ENCODE results near the gene SYT5.

DNA sequence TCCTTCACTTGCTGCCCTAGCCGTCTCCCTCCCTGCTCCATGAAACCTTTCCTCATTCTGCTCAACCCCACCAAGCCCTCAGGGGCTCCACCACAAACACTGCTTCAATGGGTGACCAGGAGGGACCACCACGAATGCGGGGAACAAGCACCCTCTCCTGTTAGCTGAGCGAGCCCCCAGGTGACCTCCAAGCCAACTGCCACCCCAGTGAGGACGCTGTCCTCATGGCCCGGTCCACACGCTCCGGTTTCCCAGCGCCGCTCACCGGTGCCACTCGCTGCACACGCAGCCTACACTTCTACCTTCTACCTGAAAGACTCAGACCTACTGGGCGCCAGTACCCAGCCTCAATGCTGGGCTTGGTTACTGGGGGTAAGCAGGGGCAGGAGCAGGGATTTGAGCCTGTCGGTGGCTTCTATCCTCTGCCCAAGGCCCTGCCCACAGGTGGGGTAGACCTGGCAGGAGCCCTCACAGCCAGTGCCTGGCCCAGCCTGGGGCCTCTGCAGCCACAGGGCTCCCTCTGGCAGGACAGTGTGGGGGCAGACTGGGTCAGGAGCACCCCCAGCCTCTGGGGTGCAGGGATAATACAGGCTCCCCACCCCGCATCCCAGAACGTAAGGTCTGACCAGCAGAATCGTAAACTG, 49.2 kb upstream of the SYT5 start:
- TF ChIP-seq, protein P1, sequence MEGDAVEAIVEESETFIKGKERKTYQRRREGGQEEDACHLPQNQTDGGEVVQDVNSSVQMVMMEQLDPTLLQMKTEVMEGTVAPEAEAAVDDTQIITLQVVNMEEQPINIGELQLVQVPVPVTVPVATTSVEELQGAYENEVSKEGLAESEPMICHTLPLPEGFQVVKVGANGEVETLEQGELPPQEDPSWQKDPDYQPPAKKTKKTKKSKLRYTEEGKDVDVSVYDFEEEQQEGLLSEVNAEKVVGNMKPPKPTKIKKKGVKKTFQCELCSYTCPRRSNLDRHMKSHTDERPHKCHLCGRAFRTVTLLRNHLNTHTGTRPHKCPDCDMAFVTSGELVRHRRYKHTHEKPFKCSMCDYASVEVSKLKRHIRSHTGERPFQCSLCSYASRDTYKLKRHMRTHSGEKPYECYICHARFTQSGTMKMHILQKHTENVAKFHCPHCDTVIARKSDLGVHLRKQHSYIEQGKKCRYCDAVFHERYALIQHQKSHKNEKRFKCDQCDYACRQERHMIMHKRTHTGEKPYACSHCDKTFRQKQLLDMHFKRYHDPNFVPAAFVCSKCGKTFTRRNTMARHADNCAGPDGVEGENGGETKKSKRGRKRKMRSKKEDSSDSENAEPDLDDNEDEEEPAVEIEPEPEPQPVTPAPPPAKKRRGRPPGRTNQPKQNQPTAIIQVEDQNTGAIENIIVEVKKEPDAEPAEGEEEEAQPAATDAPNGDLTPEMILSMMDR (IDR thresholded peaks at IDR 0.05 in 8 of 11, conservative IDR thresholded peaks at IDR 0.05 in 3 of 11) = no peak
- TF ChIP-seq POLR2AphosphoS5 (IDR thresholded peaks at IDR 0.05) (no peak), POLR2A (IDR thresholded peaks at IDR 0.05) (no peak)
